ENCODE measurements around the gene FARS2. TPM values are rescaled to one million over a fixed set of nuclear protein-coding genes. Genes with fewer than 3 reads are reported as not detected.

Gene FARS2
- total and polyA plus RNA-seq, 2 donors (not counting 3 experiments of a cell fraction or from before 2014, with no cell fraction given) = 20.2 to 20.5 TPM

DNA sequence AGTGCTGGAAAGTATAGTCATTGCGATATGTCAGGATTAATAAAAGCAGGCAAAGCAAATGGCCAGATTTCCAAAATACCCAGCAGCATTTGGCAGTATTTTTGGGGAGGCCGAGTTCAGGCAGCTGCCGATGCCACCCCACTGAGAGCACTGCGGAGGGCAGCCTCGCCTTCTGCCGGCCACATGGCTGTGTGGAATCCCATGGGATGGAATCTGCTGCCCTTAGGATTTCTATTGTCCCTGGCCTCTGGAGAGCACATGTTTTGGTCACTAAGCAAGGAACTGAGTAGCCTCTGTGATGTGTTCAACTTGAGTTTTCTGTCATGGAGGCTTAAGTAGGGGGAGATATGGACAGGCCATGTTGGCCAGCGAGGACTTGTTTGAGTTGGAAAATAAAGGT lies 123.0 kb downstream of the FARS2 start:
- no peaks in the 10 kb centered on the region for H3K9me3 ChIP-seq (replicated peaks; ENCODE audit: control insufficient read depth, insufficient read depth, low read length)
- no peak overlapping the region for H3K27ac ChIP-seq (ENCODE audit: insufficient read depth, low read depth, low read length)
- BruUV-seq (replicated peaks) = no TSS peak
- no peak for DNase-seq (ENCODE audit: low read depth, low spot score)
- intact Hi-C loops (cut with micrococcal nuclease) (no loop called here), dilution Hi-C loops (cut with MboI; ENCODE audit: extremely low pct_ligation_motif_present, low sequenced_read_pairs) (no loop called here)
- H3K9ac ChIP-seq (replicated peaks; ENCODE audit: extremely low read depth, insufficient read depth, low read length) = no peak overlapping the region
- no peaks in the 10 kb centered on the region for H3K4me1 ChIP-seq (ENCODE audit: control insufficient read depth, extremely low read depth, insufficient read depth, low read length)
- H3K79me2 ChIP-seq (ENCODE audit: control insufficient read depth, insufficient read depth, low read length) = no peaks in the 10 kb centered on the region
- no peaks in the 10 kb centered on the region for H3K27me3 ChIP-seq (ENCODE audit: control insufficient read depth in 2 of 2, insufficient read depth in 2 of 2, low read length in 2 of 2)
- ChIA-PET POLR2A (no interaction called here), CTCF (interaction anchor here (1.5 to 1.7 kb wide), 2 partner anchors 14 to 241 kb away, joined by 4 to 8 read pairs; no protein-coding TSS in a partner anchor)
- TF ChIP-seq GATA2 (IDR thresholded peaks at IDR 0.05; ENCODE audit: insufficient read depth, insufficient read length, low read depth, low read length) = no peak
- no peaks in the 10 kb centered on the region for H3K36me3 ChIP-seq (ENCODE audit: control insufficient read depth in 2 of 2, extremely low read depth in 1 of 2, insufficient read depth in 2 of 2, low read length in 2 of 2)
- H3K4me3 ChIP-seq (replicated peaks in 1 of 3; ENCODE audit: insufficient read depth in 1 of 3, low read depth in 1 of 3, low read length in 3 of 3) = no peak overlapping the region
- no peak for FAIRE-seq
- no peak overlapping the region for H3K4me2 ChIP-seq (ENCODE audit: insufficient read depth, low read length)
- H4K20me1 ChIP-seq (replicated peaks; ENCODE audit: control insufficient read depth, extremely low read depth, insufficient read depth, low read length) = no peaks in the 10 kb centered on the region
- H2AFZ ChIP-seq (ENCODE audit: low read depth, low read length) = no peak overlapping the region
- no peaks in the 10 kb centered on the region for H3K9me1 ChIP-seq (replicated peaks; ENCODE audit: control insufficient read depth, extremely low read depth, insufficient read depth, low read length)

DNA sequence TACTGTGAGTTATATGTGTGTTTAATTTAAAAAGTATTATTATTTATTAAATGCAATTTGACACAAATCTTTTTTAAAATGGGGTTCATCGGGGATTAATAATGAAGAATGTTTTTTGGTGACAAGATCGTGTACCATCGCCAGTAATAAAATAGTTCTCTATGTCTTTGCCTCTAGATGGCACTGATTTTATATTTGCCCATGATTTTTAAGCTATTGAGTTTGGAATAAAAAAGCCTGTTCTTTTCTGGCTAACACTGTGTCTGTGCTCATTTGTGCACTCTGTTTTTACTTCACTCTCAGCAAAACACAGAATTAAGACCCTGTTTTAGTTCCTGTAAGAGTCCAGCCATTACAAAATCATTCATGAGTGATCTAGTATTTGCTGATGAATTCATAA lies 127.0 kb downstream of the FARS2 start:
- Histone ChIP-seq H3K9me1 (replicated peaks; ENCODE audit: control insufficient read depth, extremely low read depth, insufficient read depth, low read length) (no peaks in the 10 kb centered on the region), H3K79me2 (ENCODE audit: control insufficient read depth, insufficient read depth, low read length) (no peaks in the 10 kb centered on the region), H3K9ac (replicated peaks; ENCODE audit: extremely low read depth, insufficient read depth, low read length) (no peak overlapping the region), H3K9me3 (replicated peaks; ENCODE audit: control insufficient read depth, insufficient read depth, low read length) (no peaks in the 10 kb centered on the region), H2AFZ (ENCODE audit: low read depth, low read length) (no peak overlapping the region), H3K4me1 (ENCODE audit: control insufficient read depth, extremely low read depth, insufficient read depth, low read length) (no peaks in the 10 kb centered on the region), H3K4me3 (replicated peaks in 1 of 3; ENCODE audit: insufficient read depth in 1 of 3, low read depth in 1 of 3, low read length in 3 of 3) (no peak overlapping the region), H3K27me3 (ENCODE audit: control insufficient read depth in 2 of 2, insufficient read depth in 2 of 2, low read length in 2 of 2) (no peaks in the 10 kb centered on the region), H4K20me1 (replicated peaks; ENCODE audit: control insufficient read depth, extremely low read depth, insufficient read depth, low read length) (no peaks in the 10 kb centered on the region), H3K4me2 (ENCODE audit: insufficient read depth, low read length) (no peak overlapping the region), H3K36me3 (ENCODE audit: control insufficient read depth in 2 of 2, extremely low read depth in 1 of 2, insufficient read depth in 2 of 2, low read length in 2 of 2) (no peaks in the 10 kb centered on the region), H3K27ac (ENCODE audit: insufficient read depth, low read depth, low read length) (no peak overlapping the region)
- ChIA-PET POLR2A (no interaction called here), CTCF (interaction anchor here (1.0 to 2.4 kb wide), 6 partner anchors 8 to 1159 kb away, joined by 3 to 7 read pairs (median 6); no protein-coding TSS in a partner anchor)
- dilution Hi-C loops (cut with MboI; ENCODE audit: extremely low pct_ligation_motif_present, low sequenced_read_pairs) = no loop called here
- intact Hi-C loops (cut with micrococcal nuclease) = no loop called here
- no TSS peak for BruUV-seq (replicated peaks)
- TF ChIP-seq POLR2AphosphoS5 (IDR thresholded peaks at IDR 0.05; ENCODE audit: insufficient read depth, low read depth, low read length) (no peak), POLR2A (IDR thresholded peaks at IDR 0.05; ENCODE audit: low read depth, low read length) (no peak), MYC (IDR thresholded peaks at IDR 0.05; ENCODE audit: low read depth, low read length) (no peak), FOS (IDR thresholded peaks at IDR 0.05; ENCODE audit: borderline replicate concordance, insufficient read depth, low read length) (no peak), GATA2 (IDR thresholded peaks at IDR 0.05; ENCODE audit: insufficient read depth, insufficient read length, low read depth, low read length) (no peak), JUN (IDR thresholded peaks at IDR 0.05; ENCODE audit: borderline replicate concordance, insufficient read depth, insufficient read length, low read depth) (no peak)
- TF ChIP-seq, protein P1, sequence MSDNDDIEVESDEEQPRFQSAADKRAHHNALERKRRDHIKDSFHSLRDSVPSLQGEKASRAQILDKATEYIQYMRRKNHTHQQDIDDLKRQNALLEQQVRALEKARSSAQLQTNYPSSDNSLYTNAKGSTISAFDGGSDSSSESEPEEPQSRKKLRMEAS (IDR thresholded peaks at IDR 0.05; ENCODE audit: insufficient read depth, insufficient read length) = no peak
- TF ChIP-seq, protein P2, sequence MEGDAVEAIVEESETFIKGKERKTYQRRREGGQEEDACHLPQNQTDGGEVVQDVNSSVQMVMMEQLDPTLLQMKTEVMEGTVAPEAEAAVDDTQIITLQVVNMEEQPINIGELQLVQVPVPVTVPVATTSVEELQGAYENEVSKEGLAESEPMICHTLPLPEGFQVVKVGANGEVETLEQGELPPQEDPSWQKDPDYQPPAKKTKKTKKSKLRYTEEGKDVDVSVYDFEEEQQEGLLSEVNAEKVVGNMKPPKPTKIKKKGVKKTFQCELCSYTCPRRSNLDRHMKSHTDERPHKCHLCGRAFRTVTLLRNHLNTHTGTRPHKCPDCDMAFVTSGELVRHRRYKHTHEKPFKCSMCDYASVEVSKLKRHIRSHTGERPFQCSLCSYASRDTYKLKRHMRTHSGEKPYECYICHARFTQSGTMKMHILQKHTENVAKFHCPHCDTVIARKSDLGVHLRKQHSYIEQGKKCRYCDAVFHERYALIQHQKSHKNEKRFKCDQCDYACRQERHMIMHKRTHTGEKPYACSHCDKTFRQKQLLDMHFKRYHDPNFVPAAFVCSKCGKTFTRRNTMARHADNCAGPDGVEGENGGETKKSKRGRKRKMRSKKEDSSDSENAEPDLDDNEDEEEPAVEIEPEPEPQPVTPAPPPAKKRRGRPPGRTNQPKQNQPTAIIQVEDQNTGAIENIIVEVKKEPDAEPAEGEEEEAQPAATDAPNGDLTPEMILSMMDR (IDR thresholded peaks at IDR 0.05; ENCODE audit: extremely low read depth in 1 of 2, insufficient read depth in 1 of 2, low read depth in 1 of 2, low read length in 2 of 2) = no peak
- DNase-seq (ENCODE audit: low read depth, low spot score) (no peak), FAIRE-seq (no peak)
